Body of pancreas (tissue), 4 donors: ENCODE data around the gene ZNF586.

Experiments
- CTCF ChIP-seq, 7 experiments: fragments of 450-650 bp in 4 of 7; fragments of 200-600 bp in 3 of 7; sonication (generic) in 3 of 7; IDR thresholded peaks; one replicate each; pipeline ENCODE4 v1.5.1; 2016 to 2019; ENCODE audit warnings: antibody characterized with exemption in 7 of 7
- POLR2A ChIP-seq, 3 donors: fragments of 450-650 bp; IDR thresholded peaks; one replicate each; pipeline ENCODE4 v1.6.1; 2016; ENCODE audit warnings: antibody characterized with exemption in 3 of 3, mild to moderate bottlenecking in 2 of 3

- no peak for TF ChIP-seq CTCF (IDR thresholded peaks at IDR 0.05)
- TF ChIP-seq POLR2A (IDR thresholded peaks at IDR 0.05) = no peak
Observed at GRCh38 chr19:57720878-57721277, 48.6 kb upstream of the ZNF586 start.
